ENCODE data around the gene PUS7. TPM values are rescaled to one million over a fixed set of nuclear protein-coding genes. Genes with fewer than 3 reads are reported as not detected.
"Not testable (repeated sequence)": the region's sequence is repeated elsewhere in the genome, so short reads cannot be mapped to it uniquely, and the experiment has no call there.

The PUS7 gene
- total RNA-seq, 1 donor from 2014 or later: 20.0 TPM

GRCh38 chr7:105530126-105530525 is 8.1 kb upstream of the PUS7 start:
- Mint-ChIP-seq H3K4me1 (ENCODE audit: low read depth, unreplicated experiment) (peaks cover 9% of the 10 kb centered on the region), H3K4me3 (ENCODE audit: unreplicated experiment) (no peak overlapping the region), H3K9me3 (ENCODE audit: unreplicated experiment) (peaks cover 2% of the 10 kb centered on the region), H3K27ac (ENCODE audit: unreplicated experiment) (no peak overlapping the region), H3K27me3 (ENCODE audit: unreplicated experiment) (peaks cover 2% of the 10 kb centered on the region), H3K36me3 (ENCODE audit: unreplicated experiment) (peaks cover 4% of the 10 kb centered on the region)
- no peak for TF ChIP-seq CTCF (IDR thresholded peaks at IDR 0.05; ENCODE audit: partially characterized antibody, unreplicated experiment)
- no peak for DNase-seq

- not testable (repeated sequence) for DNase-seq; H3K27me3 Mint-ChIP-seq (ENCODE audit: unreplicated experiment); H3K4me1 Mint-ChIP-seq (ENCODE audit: low read depth, unreplicated experiment); H3K9me3 Mint-ChIP-seq (ENCODE audit: unreplicated experiment); H3K27ac Mint-ChIP-seq (ENCODE audit: unreplicated experiment); H3K36me3 Mint-ChIP-seq (ENCODE audit: unreplicated experiment); H3K4me3 Mint-ChIP-seq (ENCODE audit: unreplicated experiment)
Observed at GRCh38 chr7:105527737-105528136, 5.7 kb upstream of the PUS7 start.

- H3K36me3 Mint-ChIP-seq (ENCODE audit: unreplicated experiment): no peaks in the 10 kb centered on the region
- DNase-seq: no peak
- H3K9me3 Mint-ChIP-seq (ENCODE audit: unreplicated experiment): peaks cover 3% of the 10 kb centered on the region
- TF ChIP-seq CTCF (IDR thresholded peaks at IDR 0.05; ENCODE audit: partially characterized antibody, unreplicated experiment): no peak
- peaks cover 5% of the 10 kb centered on the region for H3K27me3 Mint-ChIP-seq (ENCODE audit: unreplicated experiment)
- H3K27ac Mint-ChIP-seq (ENCODE audit: unreplicated experiment): no peak overlapping the region
- H3K4me1 Mint-ChIP-seq (ENCODE audit: low read depth, unreplicated experiment): peaks cover under 1% of the 10 kb centered on the region
- no peak overlapping the region for H3K4me3 Mint-ChIP-seq (ENCODE audit: unreplicated experiment)
Observed at GRCh38 chr7:105524840-105525239, 2.8 kb upstream of the PUS7 start.

DNA sequence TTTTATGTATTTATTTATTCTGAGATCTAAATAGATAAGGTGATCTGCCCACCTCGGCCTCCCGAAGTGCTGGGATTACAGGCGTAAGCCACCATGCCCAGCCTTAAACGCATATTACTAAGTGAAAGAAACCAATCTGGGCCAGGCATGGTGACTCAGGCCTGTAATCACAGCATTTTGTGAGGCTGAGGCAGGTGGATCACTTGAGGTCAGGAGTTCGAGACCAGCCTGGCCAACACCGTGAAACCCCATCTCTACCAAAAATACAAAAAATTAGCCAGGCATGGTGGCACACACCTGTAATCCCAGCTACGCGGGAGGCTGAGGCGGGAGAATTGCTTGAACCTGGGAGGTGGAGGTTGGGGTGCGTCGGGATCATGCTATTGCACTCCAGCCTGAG is 2.4 kb upstream of the PUS7 start:
- not testable (repeated sequence) for H3K9me3 Mint-ChIP-seq (ENCODE audit: unreplicated experiment); H3K27ac Mint-ChIP-seq (ENCODE audit: unreplicated experiment); H3K36me3 Mint-ChIP-seq (ENCODE audit: unreplicated experiment); DNase-seq; H3K27me3 Mint-ChIP-seq (ENCODE audit: unreplicated experiment); H3K4me3 Mint-ChIP-seq (ENCODE audit: unreplicated experiment); H3K4me1 Mint-ChIP-seq (ENCODE audit: low read depth, unreplicated experiment)

DNA sequence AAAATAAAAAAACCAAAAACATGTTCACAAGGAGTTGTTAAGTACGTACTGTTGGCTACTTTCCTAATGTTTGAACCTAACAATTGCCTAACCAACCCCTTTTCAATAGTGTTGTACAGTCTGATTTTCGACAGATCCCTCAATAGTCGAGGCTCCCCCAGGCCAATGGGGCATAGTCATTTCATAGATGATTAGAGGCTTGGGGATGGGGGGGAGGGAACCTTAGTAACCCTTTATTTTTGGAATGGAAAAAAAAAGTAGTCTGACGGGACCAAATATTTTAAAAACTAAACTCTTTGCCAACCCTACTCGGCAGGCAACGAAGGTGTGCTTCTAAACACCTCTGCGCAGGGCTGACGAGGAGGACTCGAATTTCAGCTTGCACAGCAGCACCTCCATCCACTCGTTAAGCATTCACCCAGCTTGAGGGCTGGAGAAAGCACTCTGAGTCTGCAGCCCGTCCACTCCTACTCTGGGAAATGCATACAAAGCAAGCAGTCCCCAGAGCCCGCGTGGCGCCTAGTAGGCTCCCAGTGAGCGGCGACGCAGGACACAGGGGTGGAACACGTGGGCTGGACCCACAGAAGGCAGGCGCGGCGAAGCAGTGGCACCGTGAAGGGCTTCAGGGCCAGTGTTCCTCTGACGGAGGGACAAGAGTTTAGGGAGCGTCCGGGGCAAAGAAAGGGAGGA is 899 bp downstream of the PUS7 start:
- TF ChIP-seq CTCF (IDR thresholded peaks at IDR 0.05; ENCODE audit: partially characterized antibody, unreplicated experiment): no peak
- peak; percentile 73 for DNase-seq
- Mint-ChIP-seq H3K36me3 (ENCODE audit: unreplicated experiment) (no peaks in the 10 kb centered on the region), H3K4me1 (ENCODE audit: low read depth, unreplicated experiment) (peaks cover 1% of the 10 kb centered on the region), H3K9me3 (ENCODE audit: unreplicated experiment) (peaks cover 3% of the 10 kb centered on the region), H3K27ac (ENCODE audit: unreplicated experiment) (peak overlapping the region; percentile 96), H3K27me3 (ENCODE audit: unreplicated experiment) (peaks cover 5% of the 10 kb centered on the region), H3K4me3 (ENCODE audit: unreplicated experiment) (peak overlapping the region; percentile 98)

DNA sequence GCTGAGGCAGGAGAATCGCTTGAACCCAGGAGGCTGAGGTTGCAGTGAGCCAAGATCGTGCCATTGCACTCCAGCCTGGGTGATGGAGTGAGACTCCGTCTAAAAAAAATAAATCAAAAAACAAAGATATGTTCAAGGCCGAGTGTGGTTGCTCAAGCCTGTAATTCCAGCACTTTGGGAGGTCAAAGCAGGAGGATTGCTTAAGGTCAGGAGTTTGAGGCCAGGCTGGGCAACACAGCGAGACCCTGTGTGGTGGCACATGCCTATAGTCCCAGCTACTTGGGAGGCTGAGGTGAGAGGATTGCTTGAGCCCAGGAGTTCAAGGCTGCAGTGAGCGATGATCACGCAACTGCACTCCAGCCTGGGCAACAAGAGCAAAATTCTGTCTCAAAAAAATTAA is 1.5 kb downstream of the PUS7 start:
- DNase-seq; H3K4me1 Mint-ChIP-seq (ENCODE audit: low read depth, unreplicated experiment); H3K27me3 Mint-ChIP-seq (ENCODE audit: unreplicated experiment); H3K27ac Mint-ChIP-seq (ENCODE audit: unreplicated experiment); H3K9me3 Mint-ChIP-seq (ENCODE audit: unreplicated experiment); H3K36me3 Mint-ChIP-seq (ENCODE audit: unreplicated experiment): not testable (repeated sequence)
- H3K4me3 Mint-ChIP-seq (ENCODE audit: unreplicated experiment): peak overlapping the region; percentile 68

All from glutamatergic neuron (in vitro differentiated cells).